K562 (cell line): ENCODE data around the gene LGI4. TPM values are rescaled to one million over a fixed set of nuclear protein-coding genes. Genes with fewer than 3 reads are reported as not detected.
A peak's percentile ranks its signal among the peaks of the same experiment; 100 is the strongest.

Experiments
- ARID3B ChIP-seq: fragments of 250-450 bp; sonication (Bioruptor Pico); IDR thresholded peaks from 2 replicates; pipeline ENCODE4 v1.4.0; 2020; ENCODE audit warnings: borderline replicate concordance
- ARID4B ChIP-seq: sonication (generic); formaldehyde crosslinking; IDR thresholded peaks from 2 replicates; pipeline ENCODE4 v1.8.0; 2022; ENCODE audit warnings: mild to moderate bottlenecking, missing genetic modification reagents
- EZH2 ChIP-seq: IDR thresholded peaks from 2 replicates; pipeline ENCODE4 v1.6.1; 2012; ENCODE audit warnings: low read depth, mild to moderate bottlenecking, inconsistent platforms, low read length, borderline replicate concordance
- MYBL2 ChIP-seq, 2 experiments: fragments of 450-650 bp in 1 of 2; sonication (generic) in 1 of 2; formaldehyde crosslinking in 1 of 2; IDR thresholded peaks; 2 replicates each; pipeline versions ENCODE4 v1.6.1 to v1.8.1; 2017 to 2022; ENCODE audit warnings: borderline replicate concordance in 1 of 2, inconsistent platforms in 1 of 2, low read depth in 1 of 2, mild to moderate bottlenecking in 1 of 2, missing genetic modification reagents in 1 of 2, moderate library complexity in 1 of 2
- PHB2 ChIP-seq: fragments of 450-650 bp; IDR thresholded peaks from 2 replicates; pipeline ENCODE4 v1.6.1; 2017; ENCODE audit warnings: low read depth
- RBM34 ChIP-seq: fragments of 200-400 bp; formaldehyde crosslinking; IDR thresholded peaks from 2 replicates; pipeline ENCODE4 v1.6.1; 2018; ENCODE audit warnings: low read length, borderline replicate concordance; ENCODE audit not compliant: insufficient read depth
- SIN3A ChIP-seq, 2 experiments: fragments of 150-350 bp in 1 of 2; IDR thresholded peaks; 2 replicates each; pipeline ENCODE4 v1.6.1; 2011 to 2016; ENCODE audit warnings: borderline replicate concordance in 2 of 2, low read depth in 2 of 2, low read length in 2 of 2, mild to moderate bottlenecking in 2 of 2, moderate library complexity in 2 of 2; ENCODE audit not compliant: control insufficient read depth in 1 of 2
- TRIM28 ChIP-seq: fragments of 450-650 bp; IDR thresholded peaks from 2 replicates; pipeline ENCODE4 v1.6.1; 2017
- UBTF ChIP-seq, 2 experiments: IDR thresholded peaks; 2 replicates each; pipeline ENCODE4 v1.6.1; 2012; ENCODE audit warnings: improper control_type of control experiment in 2 of 2, low read depth in 2 of 2, low read length in 2 of 2, borderline replicate concordance in 1 of 2
- WHSC1 ChIP-seq: IDR thresholded peaks from one replicate; pipeline ENCODE4 v1.6.1; 2012; ENCODE audit warnings: low read length, control low read depth, inconsistent platforms
- XRCC3 ChIP-seq: fragments of 450-650 bp; IDR thresholded peaks from 2 replicates; pipeline ENCODE4 v1.6.1; 2017; ENCODE audit warnings: mild to moderate bottlenecking, moderate library complexity
- ZFP36 ChIP-seq: fragments of 150-350 bp; IDR thresholded peaks from 2 replicates; pipeline ENCODE4 v1.6.1; 2018; ENCODE audit warnings: low read length, low read depth; ENCODE audit not compliant: partially characterized antibody
- ZNF263 ChIP-seq: sonication (generic); formaldehyde crosslinking; IDR thresholded peaks from 2 replicates; pipeline ENCODE4 v1.8.0; 2022; ENCODE audit warnings: mild to moderate bottlenecking, missing genetic modification reagents, borderline replicate concordance
- ZNF436 ChIP-seq: fragments of 250-450, 450-650 bp; sonication (Bioruptor Pico); formaldehyde crosslinking; IDR thresholded peaks from 2 replicates; pipeline ENCODE4 v1.7.0; 2020; ENCODE audit warnings: mild to moderate bottlenecking
- ZNF589 ChIP-seq: fragments of 200-800 bp; sonication (Bioruptor generic); IDR thresholded peaks from 2 replicates; pipeline ENCODE4 v1.6.1; 2016; ENCODE audit warnings: low read depth, missing genetic modification characterization, missing compliant biosample characterization
- ZNF75A ChIP-seq: fragments of 450-650 bp; formaldehyde crosslinking; IDR thresholded peaks from 2 replicates; pipeline ENCODE4 v1.4.0; 2020; ENCODE audit warnings: mild to moderate bottlenecking
- polyA plus RNA-seq, 8 experiments: library from polyadenylated mRNA; depleted of rRNA in 4 of 8; stranded (reverse) in 5 of 8; unstranded in 3 of 8; fragments of >200 nt; fragmentation: Nextera tagmentation in 2 of 8; fragmentation: Illumina TruSeq in 1 of 8; extraction: Ambion mirVana in 2 of 8; extraction: Trizol in 1 of 8; gene quantifications; 2 replicates each; pipeline versions ENCODE4 v1.2.1 to v1.2.3, GENCODE V29; 2011 to 2014; ENCODE audit warnings: inconsistent platforms in 1 of 8, missing spikeins in 1 of 8
- total RNA-seq, 7 experiments: library from RNA; depleted of rRNA in 6 of 7; stranded (reverse); fragments of >200 nt in 6 of 7; fragmentation: Illumina TruSeq in 2 of 7; extraction: Trizol in 2 of 7; gene quantifications; 2 replicates each; pipeline versions ENCODE4 v1.2.1 to v1.2.3, GENCODE V29; 2011 to 2021; ENCODE audit warnings: low replicate concordance in 1 of 7
- TF ChIP-seq, protein P1 (sequence below): IDR thresholded peaks from 2 replicates; pipeline ENCODE4 v1.6.1; 2011; ENCODE audit not compliant: insufficient read length; ENCODE audit errors: extremely low read depth

LGI4 gene
- total and polyA plus RNA-seq, 9 of the 15 experiments (the other 6 are each of a cell fraction or from before 2014, with no cell fraction given): 0.14 to 0.30 (median 0.24) TPM; not detected in 4

GRCh38 chr19:35177377-35178274, 42.8 kb upstream of the LGI4 start (continued):
- no peak for TF ChIP-seq ARID4B (CRISPR knock-in tag)
- TF ChIP-seq XRCC3: 0 out of 2 replicates have a peak, but pooled peaks have one; percentile 51
- no peak for TF ChIP-seq EZH2
- TF ChIP-seq SIN3A (IDR thresholded peaks at IDR 0.05; ENCODE audit: borderline replicate concordance in 2 of 2, control insufficient read depth in 1 of 2, low read depth in 2 of 2, low read length in 2 of 2): no peak
- TF ChIP-seq ZNF436 (CRISPR knock-in tag): no peak
- no peak for TF ChIP-seq ZNF75A (CRISPR knock-in tag)
- no peak for TF ChIP-seq WHSC1
- TF ChIP-seq RBM34: no peak
- TF ChIP-seq ZFP36: peak; percentile 76
- TF ChIP-seq ZNF263 (CRISPR knock-in tag): no peak
- TF ChIP-seq ZNF589: no peak
- TF ChIP-seq, protein P1, sequence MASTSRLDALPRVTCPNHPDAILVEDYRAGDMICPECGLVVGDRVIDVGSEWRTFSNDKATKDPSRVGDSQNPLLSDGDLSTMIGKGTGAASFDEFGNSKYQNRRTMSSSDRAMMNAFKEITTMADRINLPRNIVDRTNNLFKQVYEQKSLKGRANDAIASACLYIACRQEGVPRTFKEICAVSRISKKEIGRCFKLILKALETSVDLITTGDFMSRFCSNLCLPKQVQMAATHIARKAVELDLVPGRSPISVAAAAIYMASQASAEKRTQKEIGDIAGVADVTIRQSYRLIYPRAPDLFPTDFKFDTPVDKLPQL: no peak
- no peak for TF ChIP-seq MYBL2 (IDR thresholded peaks at IDR 0.05; ENCODE audit: low read depth)
- no peak for TF ChIP-seq MYBL2 (CRISPR knock-in tag; IDR thresholded peaks at IDR 0.05; ENCODE audit: borderline replicate concordance)
- no peak for TF ChIP-seq ARID3B (CRISPR knock-in tag)
- peak; percentile 74; the same call in 1 of the 2 replicates for TF ChIP-seq TRIM28
- no peak for TF ChIP-seq PHB2
- no peak for TF ChIP-seq UBTF (IDR thresholded peaks at IDR 0.05; ENCODE audit: borderline replicate concordance in 1 of 2, low read depth in 2 of 2, low read length in 2 of 2)
